K562 (cell line): Measurements from ENCODE around the gene SLC8A2. TPM values are rescaled to one million over a fixed set of nuclear protein-coding genes. Genes with fewer than 3 reads are reported as not detected.

Source experiments
- CREM ChIP-seq: IDR thresholded peaks from 2 replicates; pipeline ENCODE4 v1.6.1; 2014; ENCODE audit warnings: antibody characterized with exemption, low read depth
- CSDE1 ChIP-seq, 2 experiments: fragments of 450-650 bp; IDR thresholded peaks; 2 replicates each; pipeline ENCODE4 v1.6.1; 2016; ENCODE audit warnings: mild to moderate bottlenecking in 1 of 2
- DPF2 ChIP-seq: fragments of 450-650 bp; IDR thresholded peaks from 2 replicates; pipeline ENCODE4 v1.6.1; 2016
- HES1 ChIP-seq: fragments of 450-650 bp; IDR thresholded peaks from 2 replicates; pipeline ENCODE4 v1.6.1; 2016; ENCODE audit warnings: low read depth, mild to moderate bottlenecking, moderate library complexity
- HMG20A ChIP-seq: fragments of 450-650 bp; formaldehyde crosslinking; conservative IDR thresholded peaks from 2 replicates; pipeline ENCODE4 v1.4.0; 2020; ENCODE audit warnings: mild to moderate bottlenecking, mixed read lengths
- MEF2D ChIP-seq: conservative IDR thresholded peaks from 2 replicates; pipeline ENCODE4 v1.6.1; 2016; ENCODE audit warnings: low read depth, missing genetic modification characterization, missing compliant biosample characterization
- MITF ChIP-seq: IDR thresholded peaks from 2 replicates; pipeline ENCODE4 v1.6.1; 2014; ENCODE audit warnings: antibody characterized with exemption
- MTA1 ChIP-seq: fragments of 450-650 bp; IDR thresholded peaks from 2 replicates; pipeline ENCODE4 v1.6.1; 2017; ENCODE audit warnings: borderline replicate concordance
- NCOA1 ChIP-seq: fragments of 450-650 bp; IDR thresholded peaks from 2 replicates; pipeline ENCODE4 v1.6.1; 2016; ENCODE audit warnings: low read depth
- NCOR1 ChIP-seq: fragments of 450-650 bp; IDR thresholded peaks from 2 replicates; pipeline ENCODE4 v1.6.1; 2016; ENCODE audit warnings: mild to moderate bottlenecking, moderate library complexity
- PHB2 ChIP-seq: fragments of 450-650 bp; IDR thresholded peaks from 2 replicates; pipeline ENCODE4 v1.6.1; 2017; ENCODE audit warnings: low read depth
- POLR3A ChIP-seq: IDR thresholded peaks from 2 replicates; pipeline ENCODE4 v1.6.1; 2011; ENCODE audit warnings: borderline replicate concordance, mild to moderate bottlenecking, moderate library complexity; ENCODE audit not compliant: insufficient read length, insufficient read depth; ENCODE audit errors: extremely low read depth
- RAD51 ChIP-seq: fragments of 450-650 bp; IDR thresholded peaks from 2 replicates; pipeline ENCODE4 v1.7.1; 2016; ENCODE audit warnings: low read depth, mild to moderate bottlenecking, borderline replicate concordance
- THAP7 ChIP-seq: fragments of 250-450 bp; sonication (Bioruptor Pico); IDR thresholded peaks from 2 replicates; pipeline ENCODE4 v1.5.0; 2021
- ZBTB8A ChIP-seq: fragments of 450-650 bp; IDR thresholded peaks from 2 replicates; pipeline ENCODE4 v1.6.1; 2018; ENCODE audit warnings: mild to moderate bottlenecking, moderate library complexity; ENCODE audit not compliant: partially characterized antibody
- ZKSCAN3 ChIP-seq: fragments of 250-450 bp; sonication (Bioruptor Pico); IDR thresholded peaks from 2 replicates; pipeline ENCODE4 v1.4.0; 2020
- ZNF217 ChIP-seq: sonication (generic); formaldehyde crosslinking; IDR thresholded peaks from 2 replicates; pipeline ENCODE4 v1.8.0; 2022; ENCODE audit warnings: mild to moderate bottlenecking, missing genetic modification reagents
- ZNF583 ChIP-seq: fragments of 250-450 bp; sonication (Bioruptor Pico); IDR thresholded peaks from 2 replicates; pipeline ENCODE4 v1.4.0; 2020
- polyA plus RNA-seq, 8 experiments: library from polyadenylated mRNA; depleted of rRNA in 4 of 8; stranded (reverse) in 5 of 8; unstranded in 3 of 8; fragments of >200 nt; fragmentation: Nextera tagmentation in 2 of 8; fragmentation: Illumina TruSeq in 1 of 8; extraction: Ambion mirVana in 2 of 8; extraction: Trizol in 1 of 8; gene quantifications; 2 replicates each; pipeline versions ENCODE4 v1.2.1 to v1.2.3, GENCODE V29; 2011 to 2014; ENCODE audit warnings: inconsistent platforms in 1 of 8, missing spikeins in 1 of 8
- total RNA-seq, 7 experiments: library from RNA; depleted of rRNA in 6 of 7; stranded (reverse); fragments of >200 nt in 6 of 7; fragmentation: Illumina TruSeq in 2 of 7; extraction: Trizol in 2 of 7; gene quantifications; 2 replicates each; pipeline versions ENCODE4 v1.2.1 to v1.2.3, GENCODE V29; 2011 to 2021; ENCODE audit warnings: low replicate concordance in 1 of 7
- TF ChIP-seq, protein P1 (sequence below): fragments of 450-650 bp; IDR thresholded peaks from 2 replicates; pipeline ENCODE4 v1.7.1; 2018; ENCODE audit warnings: mild to moderate bottlenecking, low read depth; ENCODE audit not compliant: partially characterized antibody
- TF ChIP-seq, protein P2 (sequence below), 2 experiments: fragments of 450-650 bp; IDR thresholded peaks; 2 replicates each; pipeline ENCODE4 v1.6.1; 2018; ENCODE audit warnings: mild to moderate bottlenecking in 2 of 2, low read depth in 1 of 2; ENCODE audit not compliant: partially characterized antibody in 2 of 2

Gene SLC8A2
- total and polyA plus RNA-seq, 9 of the 15 experiments (the other 6 are each of a cell fraction or from before 2014, with no cell fraction given) = 0.07 to 0.66 (median 0.24) TPM; not detected in 3

GRCh38 chr19:47497050-47497766 lies 25.5 kb upstream of the SLC8A2 start (continued):
- TF ChIP-seq THAP7 (CRISPR knock-in tag) = no peak
- TF ChIP-seq, protein P1, sequence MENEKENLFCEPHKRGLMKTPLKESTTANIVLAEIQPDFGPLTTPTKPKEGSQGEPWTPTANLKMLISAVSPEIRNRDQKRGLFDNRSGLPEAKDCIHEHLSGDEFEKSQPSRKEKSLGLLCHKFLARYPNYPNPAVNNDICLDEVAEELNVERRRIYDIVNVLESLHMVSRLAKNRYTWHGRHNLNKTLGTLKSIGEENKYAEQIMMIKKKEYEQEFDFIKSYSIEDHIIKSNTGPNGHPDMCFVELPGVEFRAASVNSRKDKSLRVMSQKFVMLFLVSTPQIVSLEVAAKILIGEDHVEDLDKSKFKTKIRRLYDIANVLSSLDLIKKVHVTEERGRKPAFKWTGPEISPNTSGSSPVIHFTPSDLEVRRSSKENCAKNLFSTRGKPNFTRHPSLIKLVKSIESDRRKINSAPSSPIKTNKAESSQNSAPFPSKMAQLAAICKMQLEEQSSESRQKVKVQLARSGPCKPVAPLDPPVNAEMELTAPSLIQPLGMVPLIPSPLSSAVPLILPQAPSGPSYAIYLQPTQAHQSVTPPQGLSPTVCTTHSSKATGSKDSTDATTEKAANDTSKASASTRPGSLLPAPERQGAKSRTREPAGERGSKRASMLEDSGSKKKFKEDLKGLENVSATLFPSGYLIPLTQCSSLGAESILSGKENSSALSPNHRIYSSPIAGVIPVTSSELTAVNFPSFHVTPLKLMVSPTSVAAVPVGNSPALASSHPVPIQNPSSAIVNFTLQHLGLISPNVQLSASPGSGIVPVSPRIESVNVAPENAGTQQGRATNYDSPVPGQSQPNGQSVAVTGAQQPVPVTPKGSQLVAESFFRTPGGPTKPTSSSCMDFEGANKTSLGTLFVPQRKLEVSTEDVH = no peak
- TF ChIP-seq, protein P2, sequence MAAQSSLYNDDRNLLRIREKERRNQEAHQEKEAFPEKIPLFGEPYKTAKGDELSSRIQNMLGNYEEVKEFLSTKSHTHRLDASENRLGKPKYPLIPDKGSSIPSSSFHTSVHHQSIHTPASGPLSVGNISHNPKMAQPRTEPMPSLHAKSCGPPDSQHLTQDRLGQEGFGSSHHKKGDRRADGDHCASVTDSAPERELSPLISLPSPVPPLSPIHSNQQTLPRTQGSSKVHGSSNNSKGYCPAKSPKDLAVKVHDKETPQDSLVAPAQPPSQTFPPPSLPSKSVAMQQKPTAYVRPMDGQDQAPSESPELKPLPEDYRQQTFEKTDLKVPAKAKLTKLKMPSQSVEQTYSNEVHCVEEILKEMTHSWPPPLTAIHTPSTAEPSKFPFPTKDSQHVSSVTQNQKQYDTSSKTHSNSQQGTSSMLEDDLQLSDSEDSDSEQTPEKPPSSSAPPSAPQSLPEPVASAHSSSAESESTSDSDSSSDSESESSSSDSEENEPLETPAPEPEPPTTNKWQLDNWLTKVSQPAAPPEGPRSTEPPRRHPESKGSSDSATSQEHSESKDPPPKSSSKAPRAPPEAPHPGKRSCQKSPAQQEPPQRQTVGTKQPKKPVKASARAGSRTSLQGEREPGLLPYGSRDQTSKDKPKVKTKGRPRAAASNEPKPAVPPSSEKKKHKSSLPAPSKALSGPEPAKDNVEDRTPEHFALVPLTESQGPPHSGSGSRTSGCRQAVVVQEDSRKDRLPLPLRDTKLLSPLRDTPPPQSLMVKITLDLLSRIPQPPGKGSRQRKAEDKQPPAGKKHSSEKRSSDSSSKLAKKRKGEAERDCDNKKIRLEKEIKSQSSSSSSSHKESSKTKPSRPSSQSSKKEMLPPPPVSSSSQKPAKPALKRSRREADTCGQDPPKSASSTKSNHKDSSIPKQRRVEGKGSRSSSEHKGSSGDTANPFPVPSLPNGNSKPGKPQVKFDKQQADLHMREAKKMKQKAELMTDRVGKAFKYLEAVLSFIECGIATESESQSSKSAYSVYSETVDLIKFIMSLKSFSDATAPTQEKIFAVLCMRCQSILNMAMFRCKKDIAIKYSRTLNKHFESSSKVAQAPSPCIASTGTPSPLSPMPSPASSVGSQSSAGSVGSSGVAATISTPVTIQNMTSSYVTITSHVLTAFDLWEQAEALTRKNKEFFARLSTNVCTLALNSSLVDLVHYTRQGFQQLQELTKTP (IDR thresholded peaks at IDR 0.05; ENCODE audit: low read depth in 1 of 2, partially characterized antibody in 2 of 2) = no peak
- TF ChIP-seq POLR3A = no peak
- TF ChIP-seq RAD51 = no peak
- TF ChIP-seq ZNF583 = no peak; the same call in 1 of the 2 replicates
- TF ChIP-seq MEF2D (tag) = no peak
- peak; percentile 84 for TF ChIP-seq DPF2
- no peak for TF ChIP-seq ZKSCAN3
- no peak for TF ChIP-seq ZBTB8A
- TF ChIP-seq CSDE1 (IDR thresholded peaks at IDR 0.05) = no peak
- TF ChIP-seq PHB2 = no peak
- TF ChIP-seq NCOR1 = peak; percentile 87
- TF ChIP-seq CREM = peak; percentile 62
- no peak; the same call in 1 of the 2 replicates for TF ChIP-seq NCOA1
- peak; percentile 89 for TF ChIP-seq MITF
- no peak for TF ChIP-seq HES1
- no peak for TF ChIP-seq HMG20A (CRISPR knock-in tag)
- no peak for TF ChIP-seq ZNF217 (CRISPR knock-in tag)
- no peak for TF ChIP-seq MTA1
